ENCODE data around the gene SNTB2. TPM values are rescaled to one million over a fixed set of nuclear protein-coding genes. Genes with fewer than 3 reads are reported as not detected.

SNTB2 gene
- total RNA-seq, 1 experiment from 2014 or later: 20.2 TPM

DNA sequence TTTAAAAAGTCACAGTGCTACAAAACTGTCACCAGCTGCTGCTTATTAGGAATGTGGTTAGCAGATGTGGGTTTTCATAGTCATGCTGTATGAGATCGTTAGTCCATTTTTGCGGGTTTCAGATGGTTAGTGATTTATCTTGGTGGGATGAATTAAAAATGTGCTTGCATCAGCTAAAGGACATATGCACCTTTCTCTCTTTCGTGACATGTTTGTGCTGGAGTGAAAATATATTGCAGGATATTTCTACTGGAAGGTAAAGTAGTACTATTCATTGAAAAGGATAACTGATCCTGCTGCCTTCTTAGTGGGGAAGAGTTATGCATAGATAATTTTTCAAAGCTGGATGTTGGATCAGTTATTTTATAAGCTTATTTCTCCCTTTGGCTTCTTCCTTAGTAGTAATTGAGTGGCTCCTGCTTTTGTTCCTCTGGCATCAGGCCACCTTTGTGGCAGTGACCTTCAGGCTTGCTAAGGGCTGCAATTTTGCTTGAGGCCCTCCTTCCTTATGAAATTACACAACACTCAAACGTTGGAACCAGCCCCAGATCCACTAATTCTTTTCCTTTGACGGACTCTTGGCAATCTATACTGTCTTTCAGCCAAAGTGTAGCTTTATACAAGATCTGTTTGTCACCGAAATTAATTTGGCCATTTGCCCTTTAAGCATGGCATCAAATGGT lies 7.5 kb upstream of the SNTB2 start:
- no peaks in the 10 kb centered on the region for H3K9me3 ChIP-seq (ENCODE audit: control insufficient read depth, low read depth, low read length)
- H3K4me3 Mint-ChIP-seq: no peak overlapping the region
- DNase-seq: no peak
- H3K27ac Mint-ChIP-seq: peak overlapping the region in 1 of 3 experiments; percentile 9; a peak in 1 of 7 replicates
- TF ChIP-seq, protein P1, sequence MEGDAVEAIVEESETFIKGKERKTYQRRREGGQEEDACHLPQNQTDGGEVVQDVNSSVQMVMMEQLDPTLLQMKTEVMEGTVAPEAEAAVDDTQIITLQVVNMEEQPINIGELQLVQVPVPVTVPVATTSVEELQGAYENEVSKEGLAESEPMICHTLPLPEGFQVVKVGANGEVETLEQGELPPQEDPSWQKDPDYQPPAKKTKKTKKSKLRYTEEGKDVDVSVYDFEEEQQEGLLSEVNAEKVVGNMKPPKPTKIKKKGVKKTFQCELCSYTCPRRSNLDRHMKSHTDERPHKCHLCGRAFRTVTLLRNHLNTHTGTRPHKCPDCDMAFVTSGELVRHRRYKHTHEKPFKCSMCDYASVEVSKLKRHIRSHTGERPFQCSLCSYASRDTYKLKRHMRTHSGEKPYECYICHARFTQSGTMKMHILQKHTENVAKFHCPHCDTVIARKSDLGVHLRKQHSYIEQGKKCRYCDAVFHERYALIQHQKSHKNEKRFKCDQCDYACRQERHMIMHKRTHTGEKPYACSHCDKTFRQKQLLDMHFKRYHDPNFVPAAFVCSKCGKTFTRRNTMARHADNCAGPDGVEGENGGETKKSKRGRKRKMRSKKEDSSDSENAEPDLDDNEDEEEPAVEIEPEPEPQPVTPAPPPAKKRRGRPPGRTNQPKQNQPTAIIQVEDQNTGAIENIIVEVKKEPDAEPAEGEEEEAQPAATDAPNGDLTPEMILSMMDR (conservative IDR thresholded peaks at IDR 0.05): no peak
- H3K79me1 ChIP-seq (ENCODE audit: insufficient read depth, low read depth, low read length, poor library complexity, severe bottlenecking): no peaks in the 10 kb centered on the region
- no peak overlapping the region for H2BK12ac ChIP-seq (ENCODE audit: insufficient read length, low read depth, low read length)
- H3K14ac ChIP-seq (ENCODE audit: insufficient read depth, low read length): no peak overlapping the region
- H4K20me1 ChIP-seq (ENCODE audit: control insufficient read depth, insufficient read depth, insufficient read length): no peaks in the 10 kb centered on the region
- no peak overlapping the region for H3T11ph ChIP-seq (ENCODE audit: low read length)
- H3K4ac ChIP-seq (ENCODE audit: low read depth, low read length): no peak overlapping the region
- peaks cover 0 to 2% (median 0%) of the 10 kb centered on the region in 3 experiments; a peak in 3 of 7 replicates for H3K36me3 Mint-ChIP-seq (ENCODE audit: insufficient read depth in 1 of 3, low read depth in 3 of 3)
- no peaks in the 10 kb centered on the region for H3K27me3 Mint-ChIP-seq (ENCODE audit: low read depth)
- no peak overlapping the region for H2BK15ac ChIP-seq (ENCODE audit: low read depth, low read length)
- no peak overlapping the region for H4K91ac ChIP-seq (ENCODE audit: insufficient read length, low read depth, low read length)
- H2AK5ac ChIP-seq (ENCODE audit: insufficient read length, low read length): no peak overlapping the region
- H3K27ac ChIP-seq (ENCODE audit: insufficient read length, low read depth, low read length): no peak overlapping the region
- H3K79me2 ChIP-seq (ENCODE audit: insufficient read depth, low read length): no peaks in the 10 kb centered on the region
- H3K27me3 ChIP-seq (ENCODE audit: insufficient read depth, low read length): no peaks in the 10 kb centered on the region
- H3K4me1 Mint-ChIP-seq: no peaks in the 10 kb centered on the region
- no peak overlapping the region for H2BK20ac ChIP-seq (ENCODE audit: low read depth, low read length, poor library complexity, severe bottlenecking)
- no peak overlapping the region for H3K23ac ChIP-seq (ENCODE audit: insufficient read length, low read depth, low read length)
- H4K8ac ChIP-seq (replicated peaks; ENCODE audit: insufficient read length, low read depth, low read length): no peak overlapping the region
- H2BK5ac ChIP-seq (ENCODE audit: insufficient read length, low read length): no peak overlapping the region
- no peaks in the 10 kb centered on the region for H3K23me2 ChIP-seq (ENCODE audit: insufficient read length, low read depth, low read length, poor library complexity, severe bottlenecking)
- H3K9me3 Mint-ChIP-seq: no peaks in the 10 kb centered on the region
- no peak overlapping the region for H4K5ac ChIP-seq (ENCODE audit: insufficient read length, low read depth, low read length)
- no peak overlapping the region for H3K18ac ChIP-seq (ENCODE audit: insufficient read length, low read depth, low read length)
- H3K56ac ChIP-seq (ENCODE audit: insufficient read length, low read depth, low read length): no peak overlapping the region
- H3K4me2 ChIP-seq (ENCODE audit: insufficient read depth, insufficient read length, low read length): no peak overlapping the region
- no peak overlapping the region for H2BK120ac ChIP-seq (ENCODE audit: low read depth, low read length, poor library complexity, severe bottlenecking)
- H2AFZ ChIP-seq (ENCODE audit: low read length): no peak overlapping the region
- H3K4me1 ChIP-seq (ENCODE audit: insufficient read depth, low read length): no peaks in the 10 kb centered on the region
- H3K9ac ChIP-seq (ENCODE audit: extremely low read depth, insufficient read length, low read length): no peak overlapping the region
- no CpG with 5 or more reads among the region's 6 CpGs for WGBS (ENCODE audit: extremely low coverage, insufficient read length, low lambda C conversion rate)
